Urothelium cell line (cell line): ENCODE results near the gene EFCAB12.
"Not testable (repeated sequence)": the region's sequence is repeated elsewhere in the genome, so short reads cannot be mapped to it uniquely, and the experiment has no call there.

Experiments used
- DNase-seq: peaks from one replicate; pipeline ENCODE4 v3.0.0; 2011; ENCODE audit warnings: low spot score, mixed read lengths
- FAIRE-seq: peaks from 2 replicates; lab custom pipeline; 2011; peaks lifted over from hg19 to GRCh38; lab: Jason Lieb, UNC

Gene EFCAB12

GRCh38 chr3:129371041-129371826 lies 57.2 kb downstream of the EFCAB12 start:
- no peak for FAIRE-seq
- no peak for DNase-seq

GRCh38 chr3:129370248-129370964 lies 58.0 kb downstream of the EFCAB12 start:
- DNase-seq (no peak), FAIRE-seq (no peak)

GRCh38 chr3:129369711-129370110 lies 58.7 kb downstream of the EFCAB12 start:
- FAIRE-seq (peak; percentile 99), DNase-seq (no peak)

- DNase-seq (no peak), FAIRE-seq (no peak)
Observed at GRCh38 chr3:129367821-129368220, 60.6 kb downstream of the EFCAB12 start.

DNA sequence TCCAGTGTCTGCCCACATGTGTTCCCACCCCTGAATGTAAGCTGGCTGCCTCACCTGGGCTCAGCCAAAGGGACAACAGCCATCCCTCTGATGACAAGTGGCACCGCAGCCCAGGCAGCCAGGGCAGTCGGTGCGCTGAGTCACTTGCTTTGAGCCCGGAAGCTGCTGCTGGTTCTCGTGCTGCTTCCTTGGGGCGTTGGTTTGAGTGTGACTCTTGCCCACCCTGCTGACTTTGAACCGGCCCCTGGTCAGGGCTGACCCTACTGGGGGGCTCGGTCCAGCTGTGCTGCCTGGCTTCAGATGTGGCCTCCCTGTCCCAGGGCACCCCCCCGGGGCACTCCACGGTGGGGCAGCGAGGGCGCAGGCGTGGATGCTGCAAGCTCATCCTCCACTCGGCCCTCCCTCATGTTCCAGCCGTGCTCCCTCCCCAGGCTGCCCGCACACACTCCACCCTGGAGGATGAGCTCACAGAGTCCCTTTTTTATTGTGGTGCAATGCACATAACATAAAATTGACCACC lies 62.1 kb downstream of the EFCAB12 start:
- FAIRE-seq (no peak), DNase-seq (no peak)

GRCh38 chr3:129365296-129366136 lies 62.9 kb downstream of the EFCAB12 start:
- DNase-seq (no peak), FAIRE-seq (no peak)

DNA sequence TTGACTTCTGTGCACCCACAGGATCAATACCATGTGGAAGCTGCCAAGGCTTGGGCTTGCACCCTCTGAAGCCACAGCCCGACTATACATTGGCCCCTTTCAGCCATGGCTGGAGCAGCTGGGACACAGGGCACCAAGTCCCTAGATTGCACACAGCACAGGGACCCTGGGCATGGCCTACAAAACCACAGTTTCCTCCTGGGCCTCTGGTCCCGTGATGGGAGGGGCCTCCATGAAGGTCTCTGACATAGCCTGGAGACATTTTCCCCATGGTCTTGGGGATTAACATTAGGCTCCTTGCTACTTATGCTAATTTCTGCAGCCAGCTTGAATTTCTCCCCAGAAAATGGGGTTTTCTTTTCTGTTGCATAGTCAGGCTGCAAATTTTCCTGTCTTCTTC lies 63.6 kb downstream of the EFCAB12 start:
- DNase-seq, FAIRE-seq: not testable (repeated sequence)

DNA sequence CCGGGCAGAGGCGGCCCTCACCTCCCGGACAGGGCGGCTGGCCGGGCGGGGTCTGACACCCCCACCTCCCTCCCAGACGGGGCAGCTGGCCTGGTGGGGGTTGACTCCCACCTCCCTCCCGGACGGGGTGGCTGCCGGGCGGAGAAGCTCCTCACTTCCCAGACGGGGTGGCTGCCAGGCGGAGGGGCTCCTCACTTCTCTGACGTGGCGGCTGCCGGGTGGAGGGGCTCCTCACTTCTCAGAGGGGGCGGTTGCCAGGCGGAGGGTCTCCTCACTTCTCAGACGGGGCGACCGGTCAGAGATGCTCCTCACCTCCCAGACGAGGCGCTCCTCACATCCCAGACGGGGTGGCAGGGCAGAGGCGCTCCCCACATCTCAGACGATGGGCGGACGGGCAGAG lies 65.1 kb downstream of the EFCAB12 start:
- FAIRE-seq, DNase-seq: not testable (repeated sequence)

DNA sequence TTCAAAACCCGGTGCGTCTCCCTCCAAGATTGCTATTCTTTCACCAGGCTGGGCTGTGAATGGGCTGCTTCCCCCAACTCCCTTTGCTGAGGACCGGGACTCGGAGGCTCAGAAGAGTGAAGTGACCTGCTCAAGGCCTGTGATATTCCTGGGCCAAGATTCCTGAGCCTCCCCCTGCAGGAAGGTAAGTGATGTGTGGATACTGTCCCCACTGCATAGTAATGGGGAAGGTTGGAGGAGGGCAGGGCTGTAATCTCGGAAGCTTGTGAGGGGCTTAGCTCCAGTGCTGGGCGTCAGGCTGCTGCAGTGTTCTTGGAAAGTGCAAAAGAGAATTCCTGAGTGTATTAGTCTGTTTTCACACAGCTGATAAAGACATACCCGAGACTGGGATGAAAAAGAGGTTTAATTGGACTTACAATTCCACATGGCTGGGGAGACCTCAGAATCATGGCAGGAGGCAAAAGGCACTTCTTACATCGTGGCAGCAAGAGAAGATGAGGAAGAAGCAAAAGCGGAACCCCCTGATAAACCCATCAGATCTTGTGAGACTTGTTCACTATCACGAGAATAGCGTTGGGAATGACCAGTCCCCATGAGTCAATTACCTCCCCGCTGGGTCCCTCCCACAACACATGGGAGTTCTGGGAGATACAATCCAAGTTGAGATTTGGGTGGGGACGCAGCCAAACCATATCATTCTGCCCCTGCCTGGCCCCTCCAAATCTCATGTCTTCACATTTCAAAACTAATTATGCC lies 67.6 kb downstream of the EFCAB12 start:
- FAIRE-seq (no peak), DNase-seq (no peak)

DNA sequence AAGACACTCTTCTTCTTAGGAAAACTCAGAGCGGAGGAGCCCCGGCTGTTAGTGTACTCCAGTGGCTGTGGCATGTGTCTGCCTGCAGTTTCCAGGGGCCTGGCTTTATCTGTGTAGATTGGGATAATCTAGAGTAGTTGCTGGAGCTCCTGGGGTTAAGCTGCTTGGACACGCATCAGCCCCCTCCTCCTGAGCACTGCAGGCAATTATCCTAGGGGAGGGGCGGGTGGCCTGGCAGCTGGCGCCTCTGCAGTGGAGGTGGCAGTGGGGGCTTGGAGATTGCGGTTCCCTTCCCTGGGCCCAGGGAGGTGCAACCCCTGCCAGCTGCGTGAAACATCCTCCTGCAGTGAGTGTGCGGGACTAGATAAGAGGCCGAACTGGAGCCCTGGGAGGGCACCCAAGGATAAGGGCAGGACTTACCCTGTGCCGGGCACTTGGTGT lies 68.2 kb downstream of the EFCAB12 start:
- no peak for DNase-seq
- FAIRE-seq: no peak

DNA sequence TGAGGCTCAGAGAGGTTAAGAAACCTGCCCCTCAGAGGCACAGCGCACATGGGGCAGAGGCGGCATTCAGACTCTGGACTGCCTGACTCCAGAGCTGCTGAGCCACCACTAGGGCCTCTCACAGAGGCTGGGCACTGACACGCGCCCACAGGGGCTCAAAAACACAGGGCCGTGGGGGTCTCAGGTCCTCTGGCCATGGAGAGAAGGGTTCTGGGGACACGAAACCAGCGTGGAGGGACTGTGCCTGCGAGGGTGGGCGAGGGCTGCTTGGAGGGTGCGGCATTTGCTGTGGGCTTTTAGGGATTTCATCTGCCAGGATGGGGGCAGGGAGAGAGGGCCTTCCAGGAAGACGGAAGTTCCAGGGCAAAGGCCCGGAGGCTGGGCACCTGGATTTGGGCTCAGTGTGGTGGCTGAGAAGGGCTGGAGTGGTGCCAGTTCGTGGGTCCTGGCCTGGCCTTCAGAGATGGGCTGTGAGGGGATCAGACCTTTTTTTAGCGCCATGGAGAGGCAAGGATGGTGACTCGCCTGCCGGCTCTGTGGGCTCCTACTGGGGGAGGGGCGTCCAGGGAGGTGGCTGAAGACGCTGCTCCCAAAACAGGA lies 69.6 kb downstream of the EFCAB12 start:
- DNase-seq (peak; percentile 40), FAIRE-seq (no peak)

GRCh38 chr3:129358177-129358771 lies 70.2 kb downstream of the EFCAB12 start:
- FAIRE-seq (no peak), DNase-seq (no peak)

DNA sequence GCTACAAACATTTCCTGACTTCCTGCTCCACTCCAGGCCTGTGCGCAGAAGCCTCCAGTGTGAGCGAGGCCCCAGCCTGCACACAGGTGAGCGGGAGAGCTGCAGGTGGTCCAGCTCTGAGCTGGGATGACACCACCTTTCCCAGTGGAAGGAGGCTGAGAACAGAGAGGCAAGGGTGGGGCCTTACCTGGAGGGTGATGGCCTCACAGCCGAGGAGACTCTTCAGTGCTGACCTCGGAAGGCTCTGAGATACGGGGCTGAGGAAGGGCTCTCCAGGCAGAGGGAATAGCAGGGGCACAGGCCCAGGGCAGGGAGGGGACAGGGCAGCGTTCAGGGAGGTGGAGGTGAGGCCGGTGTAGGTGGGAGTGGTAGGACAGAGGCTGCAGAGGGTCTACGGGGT lies 70.8 kb downstream of the EFCAB12 start:
- FAIRE-seq (no peak), DNase-seq (no peak)

DNA sequence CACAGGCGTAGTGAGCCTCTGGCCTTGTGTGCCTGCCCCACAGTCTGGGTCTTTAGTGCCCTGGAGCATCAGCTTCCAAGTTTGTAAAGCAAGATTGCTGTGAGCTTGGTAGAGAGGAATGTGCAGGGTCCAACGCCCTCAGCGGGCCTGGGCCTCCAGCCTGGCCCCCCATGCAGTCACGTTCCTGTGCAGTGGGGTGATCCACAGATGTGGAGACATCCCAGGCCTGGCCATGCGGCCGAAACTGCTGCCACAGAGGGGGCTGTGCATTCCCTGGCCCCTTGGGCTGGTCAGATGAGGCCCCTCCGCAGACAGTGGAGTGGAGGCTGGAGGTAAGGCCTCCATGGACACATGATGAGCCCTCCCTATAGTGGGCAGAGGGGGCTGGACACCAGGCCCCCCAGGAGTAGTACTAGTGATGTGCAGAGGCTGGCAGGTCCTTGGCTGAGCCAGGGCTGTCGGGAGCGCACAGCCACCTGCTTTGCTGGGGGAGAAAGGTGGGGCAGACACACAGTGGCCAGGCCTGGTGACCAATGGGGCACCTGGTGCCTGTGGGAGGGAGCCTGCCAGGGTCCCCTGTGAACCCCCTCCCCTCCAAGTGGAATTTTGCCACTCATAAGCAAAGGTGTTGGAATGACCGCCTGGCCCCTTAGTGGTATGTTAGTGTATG lies 71.5 kb downstream of the EFCAB12 start:
- DNase-seq (no peak), FAIRE-seq (no peak)

DNA sequence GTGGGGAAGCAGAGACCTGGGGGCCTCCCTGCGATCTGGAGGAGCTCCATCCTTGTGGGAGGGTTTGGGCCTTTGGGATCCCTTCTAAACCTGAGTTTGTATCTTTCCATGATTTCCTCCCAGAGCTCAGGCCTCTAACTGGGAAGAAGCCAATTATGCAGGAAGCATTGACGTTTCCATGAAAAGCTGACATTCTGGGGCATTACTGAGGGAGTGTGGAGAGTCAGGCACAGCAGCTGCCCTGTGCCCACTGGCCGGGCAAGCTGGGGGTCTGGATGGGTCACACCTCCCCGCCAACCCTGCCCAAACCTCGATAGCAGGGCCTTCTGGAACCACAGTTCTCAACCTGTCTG lies 74.9 kb downstream of the EFCAB12 start:
- FAIRE-seq (no peak), DNase-seq (no peak)

DNA sequence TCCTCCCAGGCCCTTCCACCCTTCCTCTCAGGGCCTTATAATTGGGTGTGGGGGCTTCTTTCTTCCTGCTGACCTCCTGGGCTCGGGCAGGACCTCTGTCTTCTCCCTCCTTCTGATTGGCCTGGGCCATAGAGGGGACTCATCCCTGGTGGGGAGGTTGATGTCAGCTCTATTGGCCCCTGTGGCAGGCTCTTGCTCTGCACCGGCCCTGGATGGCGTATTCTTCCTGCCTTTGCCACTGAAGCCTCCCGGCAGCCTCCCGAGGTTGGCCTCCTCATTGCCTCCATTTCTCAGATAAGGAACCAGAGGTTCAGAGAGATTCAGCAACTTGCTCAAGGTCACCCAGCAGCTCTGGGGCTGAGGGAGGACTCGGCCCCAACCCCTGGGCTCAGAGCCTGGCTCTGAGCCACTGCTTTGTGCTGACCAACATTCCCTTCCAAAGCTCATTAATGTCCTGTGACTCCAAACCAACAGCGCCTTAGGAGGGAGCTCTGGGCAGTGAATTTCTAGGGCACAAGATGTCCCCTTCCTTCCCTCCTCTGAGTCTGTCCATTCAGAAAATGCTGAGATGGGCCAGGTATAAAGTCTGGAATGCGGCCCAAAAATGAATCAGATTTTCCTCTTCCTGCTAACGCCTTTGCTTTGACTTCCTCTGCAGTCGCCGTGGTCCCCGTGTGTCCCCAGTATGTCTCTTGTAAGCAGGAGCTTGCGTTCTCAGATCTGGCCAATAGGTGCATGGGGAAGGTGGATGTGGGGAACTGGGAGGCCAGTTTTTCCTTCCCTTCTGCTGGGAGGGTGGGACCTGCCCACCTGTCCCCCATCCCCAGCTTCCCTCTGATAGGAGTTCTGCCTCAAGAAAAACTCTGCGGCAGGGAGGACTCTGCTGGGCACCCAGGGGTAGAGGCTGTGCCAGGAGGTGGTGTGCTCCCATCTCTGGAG lies 75.5 kb downstream of the EFCAB12 start:
- no peak for FAIRE-seq
- no peak for DNase-seq

DNA sequence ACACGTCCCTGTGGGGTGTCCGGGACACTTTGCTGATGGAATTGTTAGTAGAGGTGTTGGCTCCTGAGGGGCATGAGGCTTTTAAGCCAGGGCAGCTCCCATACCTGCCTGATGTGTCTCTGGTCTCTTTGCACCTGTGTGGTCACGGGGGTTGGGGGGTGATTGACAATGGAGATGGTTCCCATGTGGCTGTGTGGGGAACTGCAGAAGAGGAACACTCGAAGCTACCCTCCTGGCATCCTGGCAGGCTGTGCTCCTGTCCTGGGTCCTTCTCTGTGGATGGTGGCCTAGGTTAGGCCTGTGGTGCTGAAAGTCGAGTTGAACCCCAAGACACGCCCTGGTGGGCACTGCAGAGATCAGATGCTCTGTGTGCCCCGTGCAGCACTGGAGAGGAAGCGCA lies 76.4 kb downstream of the EFCAB12 start:
- no peak for FAIRE-seq
- no peak for DNase-seq
